Dendritic cell treated with granulocyte-macrophage colony-stimulating factor and Interleukin-4, amounts not matched to agents 40 ng/mL and 50 ng/mL, for 4 days (primary cell): ENCODE results near the gene IKBKE.

ENCODE experiments used
- H3K27ac Mint-ChIP-seq: one replicate; pipeline ENCODE4 v1.8.0; 2022; ENCODE audit warnings: mild to moderate bottlenecking, mixed read lengths
- H3K27me3 Mint-ChIP-seq: one replicate; pipeline ENCODE4 v1.8.0; 2022; ENCODE audit warnings: mild to moderate bottlenecking, mixed read lengths
- H3K36me3 Mint-ChIP-seq: one replicate; pipeline ENCODE4 v1.8.0; 2022; ENCODE audit warnings: low read depth, mixed read lengths
- H3K4me1 Mint-ChIP-seq: one replicate; pipeline ENCODE4 v1.8.0; 2022; ENCODE audit warnings: low read depth, mixed read lengths
- H3K4me3 Mint-ChIP-seq: one replicate; pipeline ENCODE4 v1.8.0; 2022; ENCODE audit warnings: mild to moderate bottlenecking, moderate library complexity, mixed read lengths
- H3K9me3 Mint-ChIP-seq: one replicate; pipeline ENCODE4 v1.8.0; 2022; ENCODE audit warnings: mixed read lengths
- intact Hi-C: fragments of 100-400 bp; cut with micrococcal nuclease; formaldehyde crosslinking; loops from one replicate; pipeline ENCODE4 v1.15.0; 2022

IKBKE gene

GRCh38 chr1:206500046-206500445 is 29.8 kb downstream of the IKBKE start:
- H3K36me3 Mint-ChIP-seq = peaks cover 52% of the 10 kb centered on the region
- H3K9me3 Mint-ChIP-seq = no peaks in the 10 kb centered on the region
- peaks cover 38% of the 10 kb centered on the region for H3K27me3 Mint-ChIP-seq
- intact Hi-C loops = no loop called here
- H3K4me1 Mint-ChIP-seq = peaks cover 78% of the 10 kb centered on the region
- H3K4me3 Mint-ChIP-seq = no peak overlapping the region
- H3K27ac Mint-ChIP-seq = no peak overlapping the region

GRCh38 chr1:206501881-206502280 is 31.6 kb downstream of the IKBKE start:
- Mint-ChIP-seq H3K4me1 (peaks cover 75% of the 10 kb centered on the region), H3K4me3 (no peak overlapping the region), H3K27me3 (peaks cover 48% of the 10 kb centered on the region), H3K27ac (no peak overlapping the region), H3K36me3 (peaks cover 40% of the 10 kb centered on the region), H3K9me3 (no peaks in the 10 kb centered on the region)
- intact Hi-C loops = no loop called here

- H3K9me3 Mint-ChIP-seq = no peaks in the 10 kb centered on the region
- H3K27ac Mint-ChIP-seq = no peak overlapping the region
- H3K4me3 Mint-ChIP-seq = no peak overlapping the region
- H3K36me3 Mint-ChIP-seq = peaks cover 34% of the 10 kb centered on the region
- peaks cover 45% of the 10 kb centered on the region for H3K27me3 Mint-ChIP-seq
- intact Hi-C loops = no loop called here
- peaks cover 73% of the 10 kb centered on the region for H3K4me1 Mint-ChIP-seq
Observed at GRCh38 chr1:206502403-206502802, 32.1 kb downstream of the IKBKE start.

GRCh38 chr1:206502812-206503211 is 32.5 kb downstream of the IKBKE start:
- no peaks in the 10 kb centered on the region for H3K9me3 Mint-ChIP-seq
- H3K27me3 Mint-ChIP-seq = peaks cover 45% of the 10 kb centered on the region
- peaks cover 30% of the 10 kb centered on the region for H3K36me3 Mint-ChIP-seq
- no peak overlapping the region for H3K4me3 Mint-ChIP-seq
- no peak overlapping the region for H3K27ac Mint-ChIP-seq
- intact Hi-C loops = no loop called here
- H3K4me1 Mint-ChIP-seq = peaks cover 73% of the 10 kb centered on the region

- Mint-ChIP-seq H3K27ac (peak overlapping the region; percentile 67), H3K36me3 (peaks cover 21% of the 10 kb centered on the region), H3K4me1 (peaks cover 74% of the 10 kb centered on the region), H3K9me3 (no peaks in the 10 kb centered on the region), H3K4me3 (no peak overlapping the region), H3K27me3 (peaks cover 51% of the 10 kb centered on the region)
- intact Hi-C loops = no loop called here
Observed at GRCh38 chr1:206503591-206504362, 33.5 kb downstream of the IKBKE start.

- peaks cover 15% of the 10 kb centered on the region for H3K36me3 Mint-ChIP-seq
- peak overlapping the region; percentile 67 for H3K27ac Mint-ChIP-seq
- peaks cover 77% of the 10 kb centered on the region for H3K4me1 Mint-ChIP-seq
Observed at GRCh38 chr1:206504363-206504713, 34.1 kb downstream of the IKBKE start.

GRCh38 chr1:206505702-206506355 is 35.6 kb downstream of the IKBKE start:
- Mint-ChIP-seq H3K4me3 (no peak overlapping the region), H3K4me1 (peaks cover 78% of the 10 kb centered on the region)

More at GRCh38 chr1:206504363-206504713, 34.1 kb downstream of the IKBKE start:
- Mint-ChIP-seq H3K9me3 (no peaks in the 10 kb centered on the region), H3K27me3 (peaks cover 54% of the 10 kb centered on the region), H3K4me3 (no peak overlapping the region)
- intact Hi-C loops = no loop called here

GRCh38 chr1:206506405-206507283 is 36.4 kb downstream of the IKBKE start:
- no peaks in the 10 kb centered on the region for H3K36me3 Mint-ChIP-seq
- peak overlapping the region; percentile 80 for H3K4me3 Mint-ChIP-seq
- H3K4me1 Mint-ChIP-seq = peaks cover 78% of the 10 kb centered on the region
- peak overlapping the region; percentile 81 for H3K27ac Mint-ChIP-seq
- H3K27me3 Mint-ChIP-seq = peaks cover 67% of the 10 kb centered on the region
- intact Hi-C loops = no loop called here
- no peaks in the 10 kb centered on the region for H3K9me3 Mint-ChIP-seq

More at GRCh38 chr1:206505702-206506355, 35.6 kb downstream of the IKBKE start:
- intact Hi-C loops = no loop called here
- Mint-ChIP-seq H3K36me3 (peaks cover 7% of the 10 kb centered on the region), H3K27ac (no peak overlapping the region), H3K9me3 (no peaks in the 10 kb centered on the region), H3K27me3 (peaks cover 65% of the 10 kb centered on the region)

- Mint-ChIP-seq H3K4me1 (peaks cover 73% of the 10 kb centered on the region), H3K27me3 (peaks cover 67% of the 10 kb centered on the region), H3K27ac (peak within 1 kb of the TSS; percentile 81), H3K36me3 (no peaks in the 10 kb centered on the region), H3K4me3 (peak within 1 kb of the TSS; percentile 80), H3K9me3 (no peaks in the 10 kb centered on the region)
- intact Hi-C loops = no loop called here
Observed at GRCh38 chr1:206507284-206508129, 37.2 kb downstream of the IKBKE start, which contains the start of gene RASSF5. Gene RASSF5 (plus strand): TSS chr1:206507531. CDS start chr1:206507603, 72 bp downstream.

GRCh38 chr1:206508130-206508889 is 38.0 kb downstream of the IKBKE start:
- peaks cover 66% of the 10 kb centered on the region for H3K4me1 Mint-ChIP-seq
- H3K27me3 Mint-ChIP-seq = peaks cover 74% of the 10 kb centered on the region
- intact Hi-C loops = no loop called here
- no peaks in the 10 kb centered on the region for H3K9me3 Mint-ChIP-seq
- H3K4me3 Mint-ChIP-seq = peak overlapping the region; percentile 66
- no peaks in the 10 kb centered on the region for H3K36me3 Mint-ChIP-seq
- H3K27ac Mint-ChIP-seq = no peak overlapping the region

GRCh38 chr1:206508956-206509355 is 38.7 kb downstream of the IKBKE start:
- Mint-ChIP-seq H3K4me1 (peaks cover 60% of the 10 kb centered on the region), H3K36me3 (no peaks in the 10 kb centered on the region), H3K9me3 (no peaks in the 10 kb centered on the region), H3K4me3 (no peak overlapping the region), H3K27ac (no peak overlapping the region), H3K27me3 (peaks cover 79% of the 10 kb centered on the region)
- intact Hi-C loops = no loop called here

- intact Hi-C loops = no loop called here
- Mint-ChIP-seq H3K9me3 (no peaks in the 10 kb centered on the region), H3K4me3 (no peak overlapping the region), H3K36me3 (no peaks in the 10 kb centered on the region), H3K27me3 (peaks cover 80% of the 10 kb centered on the region), H3K4me1 (peaks cover 60% of the 10 kb centered on the region), H3K27ac (no peak overlapping the region)
Observed at GRCh38 chr1:206509612-206510257, 39.5 kb downstream of the IKBKE start.
